Upper lobe of left lung (tissue), 6 donors: ENCODE results near the gene IKZF2. TPM values are rescaled to one million over a fixed set of nuclear protein-coding genes. Genes with fewer than 3 reads are reported as not detected.

Source experiments
- ATAC-seq, 2 donors: fragments of 200-7000 bp; cut with Tn5 transposase; one replicate each; pipeline ENCODE4 v1.9.1; 2022; ENCODE audit warnings: mild to moderate bottlenecking in 2 of 2, moderate library complexity in 2 of 2; ENCODE audit not compliant: low FRiP score in 2 of 2
- DNase-seq, 2 donors: peaks; one replicate each; pipeline ENCODE4 v3.0.0-alpha.2; 2019 to 2020
- H3K27ac ChIP-seq, 4 donors: fragments of 200-600 bp; sonication (generic); one replicate each; pipeline ENCODE4 v1.5.1; 2016 to 2019
- H3K27me3 ChIP-seq, 4 donors: fragments of 200-600 bp; sonication (generic); one replicate each; pipeline ENCODE4 v1.5.1; 2017 to 2019
- H3K36me3 ChIP-seq, 4 donors: fragments of 200-600 bp; sonication (generic); one replicate each; pipeline ENCODE4 v1.5.1; 2016 to 2019
- H3K4me1 ChIP-seq, 4 donors: fragments of 200-600 bp; sonication (generic); one replicate each; pipeline ENCODE4 v1.5.1; 2018 to 2019
- H3K4me3 ChIP-seq, 4 donors: fragments of 200-600 bp; sonication (generic); one replicate each; pipeline ENCODE4 v1.5.1; 2017 to 2019; ENCODE audit warnings: mild to moderate bottlenecking in 2 of 4, moderate library complexity in 1 of 4
- H3K9me3 ChIP-seq, 4 donors: fragments of 200-600 bp; sonication (generic); one replicate each; pipeline ENCODE4 v1.5.1; 2018 to 2019
- CTCF ChIP-seq, 6 experiments: fragments of 450-650 bp in 4 of 6; fragments of 200-600 bp in 2 of 6; sonication (generic) in 2 of 6; IDR thresholded peaks; one replicate each; pipeline ENCODE4 v1.5.1; 2016 to 2019; ENCODE audit warnings: antibody characterized with exemption in 6 of 6
- EP300 ChIP-seq, 4 donors: sonication (generic); formaldehyde crosslinking; IDR thresholded peaks; one replicate each; pipeline ENCODE4 v1.5.1; 2017; ENCODE audit warnings: antibody characterized with exemption in 4 of 4, control low read depth in 2 of 4
- POLR2A ChIP-seq, 4 donors: fragments of 450-650 bp; IDR thresholded peaks; one replicate each; pipeline ENCODE4 v1.5.1; 2016 to 2017; ENCODE audit warnings: antibody characterized with exemption in 4 of 4, mild to moderate bottlenecking in 2 of 4
- POLR2AphosphoS5 ChIP-seq, 2 donors: sonication (generic); formaldehyde crosslinking; IDR thresholded peaks; one replicate each; pipeline ENCODE4 v1.5.1; 2017; ENCODE audit warnings: antibody characterized with exemption in 2 of 2
- WGBS, 2 donors: methylation state at CpG; one replicate each; pipeline ENCODE4 v1.1.5; 2017 to 2018; 5-methylcytosine and 5-hydroxymethylcytosine counted together
- total RNA-seq, 6 donors: library from RNA; depleted of rRNA in 4 of 6; stranded (reverse); fragments of >200 nt in 4 of 6; gene quantifications; one replicate each; pipeline versions ENCODE4 v1.1.0 to v1.2.1, GENCODE V29; 2016 to 2021
- donor health status: DM: no; HTN: no; CAD: no; lungs with moderate emphysema.
- donor health status: DM: no; HTN: yes; CAD: no; lungs with severe emphysema.

IKZF2 gene
- total RNA-seq, 6 donors from 2014 or later, result 10.4 to 35.7 (median 13.5) TPM

- Histone ChIP-seq H3K27me3 (no peaks in the 10 kb centered on the region), H3K4me3 (no peak overlapping the region), H3K9me3 (no peaks in the 10 kb centered on the region), H3K27ac (no peak overlapping the region), H3K36me3 (no peaks in the 10 kb centered on the region), H3K4me1 (no peaks in the 10 kb centered on the region)
- ATAC-seq, result no peak
- TF ChIP-seq EP300 (IDR thresholded peaks at IDR 0.05) (no peak), POLR2A (IDR thresholded peaks at IDR 0.05) (no peak), CTCF (IDR thresholded peaks at IDR 0.05) (no peak), POLR2AphosphoS5 (IDR thresholded peaks at IDR 0.05) (no peak)
- DNase-seq, result no peak
- 61 to 70% methylated on average over 1 of the region's 1 CpG for WGBS, 2 donors
These were observed 188.7 kb downstream of the IKZF2 start for GRCh38 chr2:212962691-212963090.

DNA sequence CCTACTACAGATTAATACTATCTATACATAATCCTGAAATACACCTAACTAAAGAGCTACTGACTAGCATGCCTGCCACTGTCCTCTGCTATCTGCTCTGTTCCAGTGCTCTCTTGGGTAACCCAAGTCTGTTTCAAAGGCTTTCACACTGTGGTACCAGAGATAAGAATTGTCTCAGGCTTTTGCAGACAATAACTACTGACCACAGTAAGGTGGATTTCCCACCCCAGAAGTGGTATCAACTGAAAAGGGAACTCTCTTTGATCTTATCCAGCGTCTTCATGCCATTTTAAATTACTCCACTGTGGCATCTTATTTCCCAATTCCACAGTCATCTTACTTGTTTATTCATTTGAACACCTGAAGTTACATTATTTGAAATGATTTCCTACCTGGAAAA is 190.2 kb downstream of the IKZF2 start:
- H3K27ac ChIP-seq, result no peak overlapping the region
- WGBS, 2 donors, result 71 to 92% methylated on average over 1 of the region's 1 CpG

GRCh38 chr2:212960336-212960735 is 191.1 kb downstream of the IKZF2 start:
- Histone ChIP-seq H3K27me3 (no peaks in the 10 kb centered on the region), H3K4me3 (no peak overlapping the region), H3K9me3 (no peaks in the 10 kb centered on the region), H3K4me1 (peaks cover 0 to 6% (median 3%) of the 10 kb centered on the region in 4 donors), H3K36me3 (no peaks in the 10 kb centered on the region), H3K27ac (no peak overlapping the region)
- ATAC-seq (no peak), DNase-seq (no peak)
- 57 to 64% methylated on average over 2 of the region's 2 CpGs for WGBS, 2 donors
- no peak for TF ChIP-seq POLR2AphosphoS5 (IDR thresholded peaks at IDR 0.05)
- no peak for TF ChIP-seq POLR2A (IDR thresholded peaks at IDR 0.05)
- no peak for TF ChIP-seq CTCF (IDR thresholded peaks at IDR 0.05)
- no peak for TF ChIP-seq EP300 (IDR thresholded peaks at IDR 0.05)

More for the DNA sequence above, 190.2 kb downstream of the IKZF2 start:
- Histone ChIP-seq H3K27me3 (no peaks in the 10 kb centered on the region), H3K4me1 (peaks cover 0 to 6% (median 3%) of the 10 kb centered on the region in 4 donors), H3K36me3 (no peaks in the 10 kb centered on the region), H3K9me3 (no peaks in the 10 kb centered on the region), H3K4me3 (no peak overlapping the region)
- DNase-seq (no peak), ATAC-seq (no peak)
- TF ChIP-seq POLR2A (IDR thresholded peaks at IDR 0.05), result no peak
- TF ChIP-seq CTCF (IDR thresholded peaks at IDR 0.05), result no peak
- no peak for TF ChIP-seq EP300 (IDR thresholded peaks at IDR 0.05)
- TF ChIP-seq POLR2AphosphoS5 (IDR thresholded peaks at IDR 0.05), result no peak

DNA sequence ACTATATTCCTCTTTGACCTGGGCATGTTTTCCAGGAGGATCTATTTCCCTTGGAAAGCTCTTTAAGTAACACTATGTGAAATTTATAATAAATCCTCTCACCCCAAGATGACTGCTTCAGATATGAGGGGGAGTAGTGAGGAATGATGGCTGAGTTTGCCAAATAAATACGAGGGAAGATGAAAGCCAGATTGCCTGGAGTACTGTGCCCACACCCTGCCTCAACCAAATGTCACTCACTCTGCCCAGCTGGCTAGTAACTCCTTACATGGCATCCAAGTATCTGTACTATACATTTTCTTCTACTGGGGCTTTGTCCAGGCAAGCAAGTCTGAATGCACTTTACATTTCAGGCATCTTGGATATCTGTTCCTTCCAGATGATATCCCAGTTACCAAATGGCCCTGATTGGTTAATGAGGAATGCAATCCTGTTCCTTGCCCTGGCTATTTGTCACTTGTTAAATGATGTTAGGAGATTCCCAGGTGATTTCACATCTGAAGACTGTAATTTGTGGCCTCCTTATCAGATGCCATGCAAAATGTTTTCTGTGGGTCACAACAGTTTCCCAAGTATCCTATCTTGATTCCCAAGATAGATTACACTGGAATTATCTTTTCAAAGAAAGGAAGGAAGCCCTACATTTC is 191.8 kb downstream of the IKZF2 start:
- WGBS, 2 donors, result 38 to 42% methylated on average over 1 of the region's 1 CpG
- H3K27ac ChIP-seq, result peak overlapping the region in 1 of 4 donors; percentile 12
- no peak for DNase-seq
- peaks cover 0 to 6% (median 3%) of the 10 kb centered on the region in 4 donors for H3K4me1 ChIP-seq
- no peak for TF ChIP-seq POLR2A (IDR thresholded peaks at IDR 0.05)
- TF ChIP-seq POLR2AphosphoS5 (IDR thresholded peaks at IDR 0.05), result no peak
- no peak overlapping the region for H3K4me3 ChIP-seq
- ATAC-seq, result peak in 1 of 2 donors; percentile 13
- no peaks in the 10 kb centered on the region for H3K36me3 ChIP-seq
- H3K27me3 ChIP-seq, result no peaks in the 10 kb centered on the region
- H3K9me3 ChIP-seq, result no peaks in the 10 kb centered on the region

GRCh38 chr2:212958757-212959295 is 192.6 kb downstream of the IKZF2 start:
- H3K4me1 ChIP-seq, result peaks cover 0 to 6% (median 3%) of the 10 kb centered on the region in 4 donors
- no peaks in the 10 kb centered on the region for H3K27me3 ChIP-seq
- H3K36me3 ChIP-seq, result no peaks in the 10 kb centered on the region
- H3K4me3 ChIP-seq, result no peak overlapping the region
- DNase-seq (no peak), ATAC-seq (peak in 1 of 2 donors; percentile 77)
- TF ChIP-seq POLR2A (IDR thresholded peaks at IDR 0.05), result no peak
- no peak for TF ChIP-seq POLR2AphosphoS5 (IDR thresholded peaks at IDR 0.05)
- no peak for TF ChIP-seq CTCF (IDR thresholded peaks at IDR 0.05)
- TF ChIP-seq EP300 (IDR thresholded peaks at IDR 0.05), result peak in 1 of 4 donors; percentile 24
- WGBS, 2 donors, result 60 to 63% methylated on average over 7 of the region's 7 CpGs
- H3K9me3 ChIP-seq, result no peaks in the 10 kb centered on the region
- peak overlapping the region in 1 of 4 donors; percentile 12 for H3K27ac ChIP-seq
